ENCODE measurements around the gene RBMS3. TPM values are rescaled to one million over a fixed set of nuclear protein-coding genes. Genes with fewer than 3 reads are reported as not detected.

The RBMS3 gene
- total RNA-seq, 2 experiments from 2014 or later, result 0.38 to 0.63 TPM

GRCh38 chr3:29554566-29554965, 273.7 kb downstream of the RBMS3 start:
- Mint-ChIP-seq H3K4me1 (no peaks in the 10 kb centered on the region), H3K27me3 (no peaks in the 10 kb centered on the region), H3K4me3 (no peak overlapping the region), H3K9me3 (no peaks in the 10 kb centered on the region), H3K27ac (no peak overlapping the region), H3K36me3 (ENCODE audit: low read depth) (no peaks in the 10 kb centered on the region)
- DNase-seq, result no peak
- ChIA-PET CTCF (no interaction called here), POLR2A (no interaction called here)

DNA sequence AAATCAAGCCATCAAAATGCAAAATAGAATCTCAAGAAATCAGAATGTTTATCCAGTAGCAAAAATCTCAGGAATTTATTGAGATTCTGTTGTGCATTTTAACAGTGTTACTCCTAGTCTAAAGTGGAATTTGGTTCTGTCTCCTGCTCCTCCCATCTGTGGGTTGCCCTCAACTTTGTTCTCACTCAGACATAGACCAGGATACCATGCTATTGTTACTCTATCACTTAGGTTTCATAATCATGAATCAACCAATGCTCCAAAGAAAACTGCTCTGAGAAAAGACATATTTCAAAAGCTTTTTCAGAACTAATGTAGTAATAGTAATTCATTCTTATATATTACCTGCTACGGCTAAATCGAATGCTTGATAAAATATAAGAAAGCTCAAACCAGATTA, 274.7 kb downstream of the RBMS3 start:
- no peaks in the 10 kb centered on the region for H3K9me3 Mint-ChIP-seq
- CTCF ChIA-PET, result no interaction called here

DNA sequence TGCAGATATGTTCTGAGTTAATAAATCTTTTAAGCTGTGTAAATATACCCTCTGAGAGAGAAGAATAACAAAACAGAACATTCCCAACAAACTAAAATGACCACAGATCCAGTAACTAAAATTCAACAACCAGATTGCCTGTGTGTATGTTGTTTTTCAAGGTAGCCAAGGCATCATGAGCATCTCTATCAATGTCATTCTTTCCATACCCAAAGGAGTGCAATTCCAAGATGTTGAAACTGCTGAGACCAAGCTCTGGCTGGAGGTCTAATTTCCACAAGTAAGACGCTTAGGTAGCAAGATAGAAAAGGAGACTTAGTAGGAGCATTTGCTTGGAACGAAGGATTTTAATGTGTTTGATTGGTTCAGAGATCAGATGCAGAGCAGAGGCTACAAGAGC, 276.3 kb downstream of the RBMS3 start:
- H3K36me3 Mint-ChIP-seq (ENCODE audit: low read depth), result no peaks in the 10 kb centered on the region
- DNase-seq, result no peak
- CTCF ChIA-PET, result no interaction called here
- no peak overlapping the region for H3K27ac Mint-ChIP-seq
- POLR2A ChIA-PET, result no interaction called here
- H3K4me3 Mint-ChIP-seq, result no peak overlapping the region
- no peaks in the 10 kb centered on the region for H3K4me1 Mint-ChIP-seq
- H3K27me3 Mint-ChIP-seq, result no peaks in the 10 kb centered on the region
- no peaks in the 10 kb centered on the region for H3K9me3 Mint-ChIP-seq

More for the DNA sequence above, 274.7 kb downstream of the RBMS3 start:
- H3K36me3 Mint-ChIP-seq (ENCODE audit: low read depth), result no peaks in the 10 kb centered on the region
- POLR2A ChIA-PET, result no interaction called here
- no peaks in the 10 kb centered on the region for H3K27me3 Mint-ChIP-seq
- H3K4me3 Mint-ChIP-seq, result no peak overlapping the region
- no peaks in the 10 kb centered on the region for H3K4me1 Mint-ChIP-seq
- no peak overlapping the region for H3K27ac Mint-ChIP-seq
- DNase-seq, result no peak

DNA sequence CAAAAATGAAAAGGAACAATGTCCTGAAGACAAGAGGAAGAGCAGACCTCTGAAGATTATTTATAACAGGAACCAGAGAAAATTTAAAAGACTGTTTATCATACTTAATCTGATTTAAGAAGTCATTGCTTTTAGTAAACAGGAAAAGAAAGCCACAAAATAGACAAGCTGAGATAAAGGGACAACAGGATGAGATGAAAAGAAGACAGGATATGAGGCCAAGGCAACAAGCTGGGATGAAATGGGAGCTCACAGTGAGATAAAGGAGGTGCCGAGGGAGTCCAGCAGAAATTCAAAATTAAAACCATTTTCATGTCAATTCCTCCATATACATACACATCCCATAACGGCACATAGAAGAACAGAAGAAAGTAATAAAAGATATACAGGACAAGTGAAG, 277.0 kb downstream of the RBMS3 start:
- POLR2A ChIA-PET, result no interaction called here
- CTCF ChIA-PET, result no interaction called here
- H3K4me3 Mint-ChIP-seq, result no peak overlapping the region

DNA sequence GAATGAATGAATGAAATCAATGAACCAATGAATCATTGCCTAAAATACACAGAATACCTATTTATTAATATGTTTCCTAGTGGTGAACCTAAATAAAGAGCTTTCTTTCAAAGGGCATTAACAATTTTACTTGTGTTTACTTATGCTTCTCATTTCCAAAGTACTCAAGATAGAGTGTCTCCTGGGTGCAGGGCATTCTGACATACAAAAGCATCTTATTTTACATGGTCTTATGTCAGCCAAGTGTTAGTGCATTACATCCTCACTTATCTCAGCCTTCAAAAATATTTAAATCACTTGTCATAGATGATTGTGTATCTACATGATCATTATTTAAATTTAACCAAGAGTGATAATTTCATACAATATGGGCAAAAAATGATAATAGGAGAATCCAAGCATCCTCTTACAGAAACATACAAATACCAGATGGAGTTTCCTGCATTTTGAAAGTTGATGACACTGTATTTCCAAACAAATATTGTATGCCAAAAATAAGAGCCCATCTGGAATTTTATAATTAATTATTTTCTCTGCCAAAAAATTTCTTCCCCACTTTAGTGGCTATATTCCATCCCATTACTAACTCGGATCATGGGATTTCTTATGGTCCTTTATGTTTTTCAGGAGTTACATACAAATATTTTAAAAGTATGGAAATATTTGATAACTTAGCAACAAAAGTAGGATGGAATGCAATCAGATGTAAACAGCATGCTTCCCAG, 279.0 kb downstream of the RBMS3 start:
- ChIA-PET CTCF (no interaction called here), POLR2A (no interaction called here)
- no peaks in the 10 kb centered on the region for H3K27me3 Mint-ChIP-seq
- no peak overlapping the region for H3K4me3 Mint-ChIP-seq
- H3K36me3 Mint-ChIP-seq (ENCODE audit: low read depth), result no peaks in the 10 kb centered on the region
- H3K4me1 Mint-ChIP-seq, result no peaks in the 10 kb centered on the region
- no peaks in the 10 kb centered on the region for H3K9me3 Mint-ChIP-seq
- no peak overlapping the region for H3K27ac Mint-ChIP-seq
- no peak for DNase-seq

More for the DNA sequence above, 277.0 kb downstream of the RBMS3 start:
- H3K4me1 Mint-ChIP-seq, result no peaks in the 10 kb centered on the region
- H3K36me3 Mint-ChIP-seq (ENCODE audit: low read depth), result no peaks in the 10 kb centered on the region
- no peaks in the 10 kb centered on the region for H3K9me3 Mint-ChIP-seq
- DNase-seq, result no peak
- H3K27ac Mint-ChIP-seq, result no peak overlapping the region
- no peaks in the 10 kb centered on the region for H3K27me3 Mint-ChIP-seq

DNA sequence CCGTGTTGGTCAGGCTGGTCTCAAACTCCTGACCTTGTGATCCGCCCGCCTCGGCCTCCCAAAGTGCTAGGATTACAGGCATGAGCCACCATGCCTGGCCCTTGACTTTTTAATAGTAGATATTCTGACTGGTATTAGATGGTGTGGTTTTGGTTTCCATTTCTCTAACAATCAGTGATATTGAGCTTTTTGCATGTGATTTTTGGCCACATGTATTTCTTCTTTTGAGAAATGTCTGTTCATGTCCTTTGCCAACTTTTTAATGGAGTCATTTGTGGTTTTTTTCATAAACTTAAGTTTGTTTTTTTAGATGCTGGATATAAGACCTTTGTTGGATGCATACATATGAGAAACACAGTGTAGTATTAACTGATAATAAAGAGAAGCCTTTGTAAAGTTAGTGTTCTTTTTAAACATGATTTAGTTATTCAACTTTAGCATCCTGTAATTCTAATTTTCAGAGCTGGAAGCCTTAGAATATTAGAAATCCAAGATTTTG, 280.8 kb downstream of the RBMS3 start:
- H3K4me1 Mint-ChIP-seq, result no peaks in the 10 kb centered on the region
- H3K27ac Mint-ChIP-seq, result no peak overlapping the region
- POLR2A ChIA-PET, result no interaction called here

DNA sequence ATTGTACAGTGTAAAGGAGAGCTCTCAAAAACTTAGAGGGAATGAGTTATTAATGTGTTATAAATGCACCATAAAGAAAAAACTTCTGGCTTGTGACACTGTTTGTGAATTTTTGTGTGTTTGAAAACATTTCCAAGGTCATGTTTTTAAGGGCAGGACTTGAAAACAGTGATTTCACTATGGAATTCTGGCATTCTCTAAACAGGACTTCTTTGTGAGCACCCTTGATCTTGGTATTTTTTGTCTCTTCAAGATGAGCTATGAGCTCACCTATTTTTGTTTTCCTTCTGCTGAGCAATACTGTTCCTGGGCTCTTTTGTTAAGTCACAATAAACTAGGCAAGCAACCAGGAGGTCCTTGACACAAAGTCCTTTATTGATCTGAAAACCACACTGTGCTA, 284.4 kb downstream of the RBMS3 start:
- Mint-ChIP-seq H3K36me3 (ENCODE audit: low read depth) (no peaks in the 10 kb centered on the region), H3K4me1 (no peaks in the 10 kb centered on the region), H3K4me3 (no peak overlapping the region), H3K9me3 (peaks cover 3% of the 10 kb centered on the region), H3K27me3 (no peaks in the 10 kb centered on the region), H3K27ac (no peak overlapping the region)
- no peak for DNase-seq
- CTCF ChIA-PET, result no interaction called here
- POLR2A ChIA-PET, result no interaction called here

More for the DNA sequence above, 280.8 kb downstream of the RBMS3 start:
- Mint-ChIP-seq H3K27me3 (no peaks in the 10 kb centered on the region), H3K4me3 (no peak overlapping the region), H3K36me3 (ENCODE audit: low read depth) (no peaks in the 10 kb centered on the region), H3K9me3 (no peaks in the 10 kb centered on the region)
- CTCF ChIA-PET, result no interaction called here
- DNase-seq, result no peak

DNA sequence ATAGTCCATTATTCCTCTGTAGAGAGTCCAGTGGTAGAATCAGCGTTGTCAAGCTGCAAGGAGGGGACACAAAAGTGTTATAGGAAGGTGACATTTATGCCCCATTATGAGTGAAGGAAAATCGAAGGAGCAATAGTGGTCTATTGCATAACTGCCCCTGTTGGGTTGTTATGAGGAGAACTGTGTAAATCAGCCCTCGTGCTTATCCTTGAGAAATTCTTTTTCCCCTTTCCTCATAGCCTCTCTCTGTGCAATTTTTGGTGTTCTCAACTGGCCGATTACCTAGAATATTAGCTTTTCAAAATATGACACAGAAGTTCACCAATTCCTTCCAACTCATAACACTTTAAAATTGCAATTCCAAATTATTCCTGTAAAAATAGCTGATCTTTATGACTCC, 286.6 kb downstream of the RBMS3 start:
- H3K27me3 Mint-ChIP-seq, result no peaks in the 10 kb centered on the region
- H3K9me3 Mint-ChIP-seq, result peaks cover 3% of the 10 kb centered on the region
- ChIA-PET POLR2A (no interaction called here), CTCF (no interaction called here)
- no peak overlapping the region for H3K4me3 Mint-ChIP-seq
- H3K36me3 Mint-ChIP-seq (ENCODE audit: low read depth), result no peaks in the 10 kb centered on the region
- no peak overlapping the region for H3K27ac Mint-ChIP-seq
- DNase-seq, result no peak
- H3K4me1 Mint-ChIP-seq, result no peaks in the 10 kb centered on the region

- no peak overlapping the region for H3K4me3 Mint-ChIP-seq
- no peak overlapping the region for H3K27ac Mint-ChIP-seq
- no peaks in the 10 kb centered on the region for H3K27me3 Mint-ChIP-seq
- DNase-seq, result no peak
- CTCF ChIA-PET, result no interaction called here
- H3K36me3 Mint-ChIP-seq (ENCODE audit: low read depth), result no peaks in the 10 kb centered on the region
- POLR2A ChIA-PET, result no interaction called here
- H3K4me1 Mint-ChIP-seq, result no peaks in the 10 kb centered on the region
- H3K9me3 Mint-ChIP-seq, result peaks cover 3% of the 10 kb centered on the region
These were observed 287.5 kb downstream of the RBMS3 start for GRCh38 chr3:29568355-29568754.

GRCh38 chr3:29576181-29576580, 295.3 kb downstream of the RBMS3 start:
- DNase-seq, result no peak
- no peaks in the 10 kb centered on the region for H3K36me3 Mint-ChIP-seq (ENCODE audit: low read depth)
- H3K4me3 Mint-ChIP-seq, result no peak overlapping the region
- POLR2A ChIA-PET, result no interaction called here
- H3K4me1 Mint-ChIP-seq, result no peaks in the 10 kb centered on the region
- CTCF ChIA-PET, result no interaction called here
- no peaks in the 10 kb centered on the region for H3K27me3 Mint-ChIP-seq
- H3K9me3 Mint-ChIP-seq, result peaks cover 3% of the 10 kb centered on the region
- no peak overlapping the region for H3K27ac Mint-ChIP-seq

DNA sequence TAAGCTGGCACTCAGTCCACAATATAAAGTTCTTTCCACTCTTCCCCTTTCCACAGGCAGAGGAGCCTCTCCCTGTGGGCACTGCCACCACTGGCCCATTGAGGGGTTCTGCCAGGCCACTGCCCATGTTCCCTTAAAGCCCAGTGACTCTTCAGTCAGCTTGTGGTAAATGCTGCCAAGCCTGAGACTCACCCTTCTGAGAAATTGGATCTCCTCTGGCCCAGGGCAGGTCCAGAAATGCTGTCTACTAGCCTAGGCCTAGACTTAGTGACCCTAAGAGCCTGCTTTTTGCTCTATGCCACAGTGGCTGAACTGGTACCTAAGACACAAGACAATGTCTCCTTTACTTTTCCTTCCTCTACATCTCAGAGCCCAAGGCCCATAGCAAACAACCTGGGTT, 295.8 kb downstream of the RBMS3 start:
- ChIA-PET POLR2A (no interaction called here), CTCF (no interaction called here)
- DNase-seq, result no peak
- H3K9me3 Mint-ChIP-seq, result peaks cover 3% of the 10 kb centered on the region
- H3K27ac Mint-ChIP-seq, result no peak overlapping the region
- H3K4me3 Mint-ChIP-seq, result no peak overlapping the region
- H3K4me1 Mint-ChIP-seq, result no peaks in the 10 kb centered on the region
- H3K27me3 Mint-ChIP-seq, result no peaks in the 10 kb centered on the region
- no peaks in the 10 kb centered on the region for H3K36me3 Mint-ChIP-seq (ENCODE audit: low read depth)

GRCh38 chr3:29577250-29577649, 296.4 kb downstream of the RBMS3 start:
- Mint-ChIP-seq H3K27me3 (no peaks in the 10 kb centered on the region), H3K27ac (no peak overlapping the region), H3K4me1 (no peaks in the 10 kb centered on the region), H3K4me3 (no peak overlapping the region), H3K9me3 (peaks cover 3% of the 10 kb centered on the region), H3K36me3 (ENCODE audit: low read depth) (no peaks in the 10 kb centered on the region)
- POLR2A ChIA-PET, result no interaction called here
- CTCF ChIA-PET, result no interaction called here
- DNase-seq, result no peak

DNA sequence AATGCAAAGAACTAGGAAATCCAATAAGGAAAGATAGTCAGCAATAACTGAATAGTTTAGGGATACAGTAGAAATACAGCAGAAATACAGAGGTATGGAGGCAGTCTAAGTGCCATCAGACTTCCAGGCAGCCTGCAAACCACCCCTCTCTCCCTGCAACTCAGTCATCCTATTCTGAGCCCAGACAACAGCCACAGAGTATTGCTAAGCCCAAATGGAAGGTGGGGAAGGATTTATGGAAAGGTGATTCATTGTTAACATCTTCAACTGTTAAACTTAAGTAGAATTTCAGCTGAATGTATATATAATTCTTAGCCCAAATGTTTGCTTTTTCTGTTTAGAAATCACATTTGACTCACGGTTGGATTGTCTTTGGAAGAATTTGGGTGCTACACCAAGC, 300.4 kb downstream of the RBMS3 start:
- ChIA-PET CTCF (no interaction called here), POLR2A (no interaction called here)
- Mint-ChIP-seq H3K27ac (no peak overlapping the region), H3K9me3 (peaks cover 3% of the 10 kb centered on the region), H3K4me3 (no peak overlapping the region), H3K4me1 (no peaks in the 10 kb centered on the region), H3K27me3 (no peaks in the 10 kb centered on the region), H3K36me3 (ENCODE audit: low read depth) (no peaks in the 10 kb centered on the region)
- no peak for DNase-seq

GRCh38 chr3:29582273-29582672, 301.4 kb downstream of the RBMS3 start:
- Mint-ChIP-seq H3K4me3 (no peak overlapping the region), H3K27ac (no peak overlapping the region)
- POLR2A ChIA-PET, result no interaction called here

More at GRCh38 chr3:29582273-29582672, 301.4 kb downstream of the RBMS3 start:
- Mint-ChIP-seq H3K4me1 (no peaks in the 10 kb centered on the region), H3K27me3 (no peaks in the 10 kb centered on the region), H3K9me3 (peaks cover 3% of the 10 kb centered on the region), H3K36me3 (ENCODE audit: low read depth) (no peaks in the 10 kb centered on the region)
- CTCF ChIA-PET, result no interaction called here
- DNase-seq, result no peak
